Fibroblast of pulmonary artery (primary cell): ENCODE measurements around the gene WNT7B.

Experiments used
- DNase-seq: peaks from one replicate; pipeline ENCODE4 v3.0.0-alpha.2; 2010; ENCODE audit warnings: low read depth
- H3K4me3 ChIP-seq: replicated peaks from 2 replicates; pipeline ENCODE4 v1.5.1; 2011; ENCODE audit warnings: low read depth, mild to moderate bottlenecking, control low read depth, low read length, moderate library complexity
- CTCF ChIP-seq: IDR thresholded peaks from 2 replicates; pipeline ENCODE4 v1.5.1; 2011; ENCODE audit warnings: mild to moderate bottlenecking, control low read depth, low read length, inconsistent platforms; ENCODE audit errors: missing control alignments

The WNT7B gene

GRCh38 chr22:45907378-45907777 lies 69.6 kb downstream of the WNT7B start:
- no peak for DNase-seq
- no peak overlapping the region for H3K4me3 ChIP-seq
- no peak for TF ChIP-seq CTCF

GRCh38 chr22:45906946-45907345 lies 70.0 kb downstream of the WNT7B start:
- DNase-seq = no peak
- TF ChIP-seq CTCF = no peak
- no peak overlapping the region for H3K4me3 ChIP-seq

- no peak overlapping the region for H3K4me3 ChIP-seq
- peak; percentile 64 for DNase-seq
- TF ChIP-seq CTCF = no peak
Measured at GRCh38 chr22:45905924-45906865, 70.8 kb downstream of the WNT7B start.

GRCh38 chr22:45905326-45905923 lies 71.5 kb downstream of the WNT7B start:
- no peak for TF ChIP-seq CTCF
- no peak overlapping the region for H3K4me3 ChIP-seq
- DNase-seq = no peak

GRCh38 chr22:45904236-45904635 lies 72.7 kb downstream of the WNT7B start:
- no peak overlapping the region for H3K4me3 ChIP-seq
- DNase-seq = no peak

GRCh38 chr22:45903355-45904135 lies 73.4 kb downstream of the WNT7B start:
- TF ChIP-seq CTCF = no peak
- no peak overlapping the region for H3K4me3 ChIP-seq
- DNase-seq = peak; percentile 49

More at GRCh38 chr22:45904236-45904635, 72.7 kb downstream of the WNT7B start:
- no peak for TF ChIP-seq CTCF
